A549 (cell line): ENCODE data around the gene VPS4A. TPM values are rescaled to one million over a fixed set of nuclear protein-coding genes. Genes with fewer than 3 reads are reported as not detected.

Experiments
- ATAC-seq, 2 experiments: fragments of 200-7000 bp in 1 of 2; fragments of >200 bp in 1 of 2; cut with Nextera tagmentation in 1 of 2; cut with Tn5 transposase in 1 of 2; 3 replicates each; pipeline versions ENCODE4 v1.8.0 to v1.9.1; 2018 to 2020; ENCODE audit warnings: mild to moderate bottlenecking in 1 of 2, moderate library complexity in 1 of 2
- CTCF ChIA-PET: fragments of 300-600 bp; sonication (Branson Sonifier 250); formaldehyde crosslinking; extraction: SDS; loops from one replicate; lab custom pipeline; 2021; ENCODE audit warnings: antibody characterized with exemption, inconsistent platforms; lab: Yijun Ruan, JAX
- POLR2A ChIA-PET: fragments of 350-600 bp; formaldehyde crosslinking; extraction: SDS; loops from one replicate; lab custom pipeline; 2021; ENCODE audit warnings: antibody characterized with exemption, inconsistent platforms; lab: Yijun Ruan, JAX
- DNase-seq, 2 experiments: peaks; one replicate each; pipeline versions ENCODE4 v3.0.0 to v3.0.0-alpha.2; 2011 to 2016; ENCODE audit warnings: low read depth in 1 of 2, low spot score in 1 of 2
- FAIRE-seq: peaks from 2 replicates; lab custom pipeline; 2011; peaks lifted over from hg19 to GRCh38; lab: Jason Lieb, UNC
- H3K27ac ChIP-seq, 2 experiments: fragments of >200 bp; sonication (Bioruptor Twin); formaldehyde crosslinking; 3 replicates each; pipeline ENCODE4 v1.5.1; 2016 to 2017
- H3K4me1 ChIP-seq: fragments of >200 bp; sonication (Bioruptor Twin); formaldehyde crosslinking; 3 replicates; pipeline ENCODE4 v1.6.1; 2016
- H3K4me2 ChIP-seq: fragments of >200 bp; sonication (Bioruptor Twin); formaldehyde crosslinking; 3 replicates; pipeline ENCODE4 v1.6.1; 2016
- H3K4me3 ChIP-seq: fragments of >200 bp; sonication (Bioruptor Twin); formaldehyde crosslinking; 3 replicates; pipeline ENCODE4 v1.5.1; 2016
- H3K9me3 ChIP-seq: fragments of >200 bp; sonication (Bioruptor Twin); formaldehyde crosslinking; 3 replicates; pipeline ENCODE4 v1.6.1; 2016
- ATOH8 ChIP-seq: fragments of 250-450 bp; sonication (Bioruptor Pico); IDR thresholded peaks from 2 replicates; pipeline ENCODE4 v1.5.0; 2020; ENCODE audit warnings: low read depth, mild to moderate bottlenecking, moderate library complexity
- BHLHE40 ChIP-seq: IDR thresholded peaks from 2 replicates; pipeline ENCODE4 v1.6.1; 2012; ENCODE audit warnings: low read depth, low read length, inconsistent platforms
- CBX8 ChIP-seq: fragments of 200-600 bp; sonication (generic); IDR thresholded peaks from 2 replicates; pipeline ENCODE4 v1.6.1; 2016
- CHD2 ChIP-seq: fragments of 150-350 bp; IDR thresholded peaks from 2 replicates; pipeline ENCODE4 v1.6.1; 2014; ENCODE audit warnings: low read length; ENCODE audit not compliant: partially characterized antibody
- ELK1 ChIP-seq: fragments of 150-350 bp; IDR thresholded peaks from 2 replicates; pipeline ENCODE4 v1.6.1; 2014; ENCODE audit warnings: low read depth, mild to moderate bottlenecking, low read length
- EP300 ChIP-seq, 2 experiments: fragments of >200 bp; sonication (Bioruptor Twin); formaldehyde crosslinking; IDR thresholded peaks; 2 replicates in 1 of 2; 3 replicates in 1 of 2; pipeline ENCODE4 v1.6.1; 2016 to 2017
- ESRRA ChIP-seq: fragments of 150-350 bp; IDR thresholded peaks from 2 replicates; pipeline ENCODE4 v1.6.1; 2014; ENCODE audit warnings: mild to moderate bottlenecking, low read length, borderline replicate concordance
- FOSL2 ChIP-seq, 2 experiments: fragments of 450-650 bp in 1 of 2; fragments of >200 bp in 1 of 2; sonication (Bioruptor Twin) in 1 of 2; formaldehyde crosslinking; IDR thresholded peaks; 2 replicates each; pipeline versions ENCODE4 v1.5.0 to v1.6.1; 2016 to 2020; ENCODE audit warnings: mild to moderate bottlenecking in 1 of 2, moderate library complexity in 1 of 2
- GATA3 ChIP-seq: IDR thresholded peaks from 2 replicates; pipeline ENCODE4 v1.6.1; 2012; ENCODE audit warnings: borderline replicate concordance
- HDAC2 ChIP-seq: fragments of 200-600 bp; sonication (generic); IDR thresholded peaks from 2 replicates; pipeline ENCODE4 v1.6.1; 2016
- HOXA7 ChIP-seq: fragments of 250-450 bp; sonication (Bioruptor Pico); IDR thresholded peaks from 2 replicates; pipeline ENCODE4 v1.5.0; 2020; ENCODE audit warnings: mild to moderate bottlenecking, moderate library complexity
- HOXB5 ChIP-seq: fragments of 250-450 bp; sonication (Bioruptor Pico); IDR thresholded peaks from 2 replicates; pipeline ENCODE4 v1.5.0; 2020; ENCODE audit warnings: mild to moderate bottlenecking, moderate library complexity
- JUN ChIP-seq, 2 experiments: fragments of >200 bp; sonication (Bioruptor Twin); formaldehyde crosslinking; IDR thresholded peaks; 2 replicates in 1 of 2; 3 replicates in 1 of 2; pipeline ENCODE4 v1.6.1; 2016 to 2017
- JUNB ChIP-seq: fragments of >200 bp; sonication (Bioruptor Twin); formaldehyde crosslinking; IDR thresholded peaks from 2 replicates; pipeline ENCODE4 v1.6.1; 2016
- KDM5A ChIP-seq: fragments of 200-600 bp; sonication (generic); IDR thresholded peaks from 2 replicates; pipeline ENCODE4 v1.6.1; 2016; ENCODE audit warnings: antibody characterized with exemption, mild to moderate bottlenecking
- MAZ ChIP-seq: fragments of 150-350 bp; IDR thresholded peaks from 2 replicates; pipeline ENCODE4 v1.6.1; 2014; ENCODE audit warnings: antibody characterized with exemption, low read depth, low read length, borderline replicate concordance
- NPAS2 ChIP-seq: fragments of 250-450 bp; sonication (Bioruptor Pico); IDR thresholded peaks from 2 replicates; pipeline ENCODE4 v1.8.0; 2022; ENCODE audit warnings: mild to moderate bottlenecking, moderate library complexity, borderline replicate concordance
- NR3C1 ChIP-seq: fragments of >200 bp; sonication (Bioruptor Twin); formaldehyde crosslinking; IDR thresholded peaks from 3 replicates; pipeline ENCODE4 v1.6.1; 2017
- PBX3 ChIP-seq: IDR thresholded peaks from 2 replicates; pipeline ENCODE4 v1.6.1; 2012
- PHF8 ChIP-seq: fragments of 200-600 bp; sonication (generic); IDR thresholded peaks from 2 replicates; pipeline ENCODE4 v1.6.1; 2016; ENCODE audit warnings: low read depth, mild to moderate bottlenecking, antibody characterized with exemption, moderate library complexity, borderline replicate concordance
- POLR2A ChIP-seq: IDR thresholded peaks from 2 replicates; pipeline ENCODE4 v1.6.1; 2012; ENCODE audit warnings: mild to moderate bottlenecking, low read length
- POLR2AphosphoS2 ChIP-seq: conservative IDR thresholded peaks from 2 replicates; pipeline ENCODE4 v1.6.1; 2012; ENCODE audit warnings: low read length, improper control_type of control experiment, inconsistent platforms
- RAD21 ChIP-seq, 2 experiments: fragments of >200 bp in 1 of 2; sonication (Bioruptor Twin) in 1 of 2; formaldehyde crosslinking in 1 of 2; IDR thresholded peaks in 1 of 2; conservative IDR thresholded peaks in 1 of 2; 2 replicates in 1 of 2; 3 replicates in 1 of 2; pipeline ENCODE4 v1.6.1; 2012 to 2018; ENCODE audit warnings: inconsistent platforms in 1 of 2
- RARB ChIP-seq: fragments of 250-450 bp; sonication (Bioruptor Pico); IDR thresholded peaks from 2 replicates; pipeline ENCODE4 v1.8.0; 2021; ENCODE audit warnings: mild to moderate bottlenecking, moderate library complexity
- REST ChIP-seq: fragments of 200-600 bp; sonication (generic); IDR thresholded peaks from 2 replicates; pipeline ENCODE4 v1.6.1; 2016; ENCODE audit warnings: antibody characterized with exemption, mild to moderate bottlenecking, moderate library complexity
- RFX5 ChIP-seq: fragments of 450-650 bp; IDR thresholded peaks from 2 replicates; pipeline ENCODE4 v1.7.1; 2014; ENCODE audit warnings: antibody characterized with exemption, mild to moderate bottlenecking, moderate library complexity
- SREBF2 ChIP-seq: fragments of 450-650 bp; IDR thresholded peaks from 2 replicates; pipeline ENCODE4 v1.6.1; 2014; ENCODE audit warnings: mild to moderate bottlenecking, moderate library complexity
- TFCP2L1 ChIP-seq: fragments of 250-450 bp; sonication (Bioruptor Pico); IDR thresholded peaks from 2 replicates; pipeline ENCODE4 v1.5.0; 2021; ENCODE audit warnings: mild to moderate bottlenecking
- TP53 ChIP-seq: fragments of 250-450 bp; sonication (Bioruptor Pico); IDR thresholded peaks from 2 replicates; pipeline ENCODE4 v1.5.0; 2021; ENCODE audit warnings: mild to moderate bottlenecking, moderate library complexity
- USF2 ChIP-seq: fragments of 450-650 bp; IDR thresholded peaks from 2 replicates; pipeline ENCODE4 v1.6.1; 2014; ENCODE audit warnings: antibody characterized with exemption
- ZC3H11A ChIP-seq: fragments of 450-650 bp; IDR thresholded peaks from 2 replicates; pipeline ENCODE4 v1.6.1; 2014; ENCODE audit warnings: antibody characterized with exemption, mild to moderate bottlenecking
- ZNF302 ChIP-seq: fragments of 250-450 bp; sonication (Bioruptor Pico); IDR thresholded peaks from 2 replicates; pipeline ENCODE4 v1.9.0; 2021; ENCODE audit warnings: inconsistent platforms, mild to moderate bottlenecking, moderate library complexity
- ZSCAN20 ChIP-seq: fragments of 250-450 bp; sonication (Bioruptor Pico); IDR thresholded peaks from 2 replicates; pipeline ENCODE4 v1.8.0; 2022; ENCODE audit warnings: mild to moderate bottlenecking, moderate library complexity
- WGBS: methylation state at CpG from one replicate; pipeline ENCODE4 v1.1.6; 2017; ENCODE audit errors: missing lambda C conversion rate; 5-methylcytosine and 5-hydroxymethylcytosine counted together
- polyA plus RNA-seq, 4 experiments: library from polyadenylated mRNA; depleted of rRNA in 3 of 4; stranded (reverse); fragments of >200 nt; fragmentation: RNase III in 1 of 4; extraction: RNeasy Plus Mini Kit Qiagen cat#74134 plus additional on column Dnase treatment in 1 of 4; gene quantifications; 2 replicates in 3 of 4; 3 replicates in 1 of 4; pipeline ENCODE4 v1.2.3, GENCODE V29; 2011 to 2017

VPS4A gene
- polyA plus RNA-seq, 2 of the 4 experiments (the other 2 are of a cell fraction) = 12.9 to 28.1 TPM

- H3K4me1 ChIP-seq = peaks cover 13% of the 10 kb centered on the region; the same call in 2 of the 3 replicates
- no peaks in the 10 kb centered on the region for H3K9me3 ChIP-seq
- DNase-seq (peak; percentile 56 to 58), ATAC-seq (peak; percentile 72 to 84), FAIRE-seq (no peak)
- peak overlapping the region; percentile 99 for H3K4me2 ChIP-seq
- ChIA-PET CTCF (interaction anchor here (0.6 to 3.8 kb wide), 9 partner anchors 10 to 468 kb away, joined by 3 to 31 read pairs (median 3); partner anchors contain the start of gene PDF), POLR2A (interaction anchor here (0.7 kb wide), 1 partner anchor 21 kb away, joined by 3 read pairs; no protein-coding TSS in a partner anchor)
- H3K27ac ChIP-seq = peak overlapping the region; percentile 93 to 94
- WGBS = 2% methylated on average over 14 of the region's 59 CpGs
- peak overlapping the region; percentile 97 for H3K4me3 ChIP-seq
- TF ChIP-seq HDAC2 = no peak
- TF ChIP-seq ZSCAN20 (CRISPR knock-in tag) = no peak
- TF ChIP-seq RARB (CRISPR knock-in tag) = no peak
- TF ChIP-seq NPAS2 (CRISPR knock-in tag) = no peak
- no peak for TF ChIP-seq JUNB
- no peak for TF ChIP-seq MAZ
- no peak for TF ChIP-seq CHD2
- TF ChIP-seq POLR2A = no peak
- TF ChIP-seq NR3C1 = no peak
- TF ChIP-seq ELK1 = no peak
- TF ChIP-seq GATA3 = no peak
- TF ChIP-seq ESRRA = no peak
- TF ChIP-seq CBX8 = no peak
- 0 out of 5 replicates have a peak, but pooled peaks of 1 of the 2 experiments have one; percentile 3 for TF ChIP-seq RAD21 (conservative IDR thresholded peaks at IDR 0.05 in 1 of 2, IDR thresholded peaks at IDR 0.05 in 1 of 2)
- TF ChIP-seq BHLHE40 = no peak
- no peak for TF ChIP-seq RFX5
- no peak for TF ChIP-seq EP300 (IDR thresholded peaks at IDR 0.05)
- TF ChIP-seq USF2 = no peak
- 0 out of 5 replicates have a peak, but pooled peaks of 1 of the 2 experiments have one; percentile 8 for TF ChIP-seq JUN (IDR thresholded peaks at IDR 0.05)
- TF ChIP-seq ZNF302 = no peak
- TF ChIP-seq ATOH8 (CRISPR knock-in tag) = no peak
- no peak for TF ChIP-seq REST
- TF ChIP-seq SREBF2 = no peak
- TF ChIP-seq TFCP2L1 (CRISPR knock-in tag) = no peak
- no peak for TF ChIP-seq KDM5A
- no peak for TF ChIP-seq POLR2AphosphoS2
- TF ChIP-seq ZC3H11A = no peak
- TF ChIP-seq PBX3 = no peak
- peak; percentile 63; the same call in 1 of the 2 replicates for TF ChIP-seq TP53 (CRISPR knock-in tag)
- no peak for TF ChIP-seq HOXA7 (CRISPR knock-in tag)
- TF ChIP-seq PHF8 = peak; percentile 20; the same call in 1 of the 2 replicates
- TF ChIP-seq FOSL2 (IDR thresholded peaks at IDR 0.05) = no peak
- no peak for TF ChIP-seq FOSL2 (CRISPR knock-in tag; IDR thresholded peaks at IDR 0.05)
- TF ChIP-seq HOXB5 (CRISPR knock-in tag) = 0 out of 2 replicates have a peak, but pooled peaks have one; percentile 9
These were observed 610 bp downstream of the VPS4A start for GRCh38 chr16:69311533-69312387.
